WI38 (cell line): ENCODE results near the gene YOD1.

Experiments used
- H3K4me3 ChIP-seq: 2 replicates; pipeline ENCODE4 v1.5.1; 2011; ENCODE audit warnings: low read depth, mild to moderate bottlenecking, control low read depth, low read length
- CTCF ChIP-seq: IDR thresholded peaks from 2 replicates; pipeline ENCODE4 v1.5.1; 2012; ENCODE audit warnings: low read depth, mild to moderate bottlenecking, control low read depth, low read length

Gene YOD1

GRCh38 chr1:207051191-207051943 is at the start of gene YOD1:
Gene YOD1 (minus strand): TSS chr1:207051208. CDS start chr1:207051030, 178 bp downstream.
- H3K4me3 ChIP-seq = peak within 1 kb of the TSS; percentile 89
- no peak for TF ChIP-seq CTCF

- H3K4me3 ChIP-seq = no peak overlapping the region
- no peak for TF ChIP-seq CTCF
These were observed 46.9 kb upstream of the YOD1 start for GRCh38 chr1:207097871-207098324.

- H3K4me3 ChIP-seq = no peak overlapping the region
- no peak for TF ChIP-seq CTCF
These were observed 42.9 kb upstream of the YOD1 start for GRCh38 chr1:207093944-207094343.

GRCh38 chr1:207091200-207091908 is 40.3 kb upstream of the YOD1 start:
- no peak overlapping the region for H3K4me3 ChIP-seq
- TF ChIP-seq CTCF = no peak

GRCh38 chr1:207089627-207090355 is 38.8 kb upstream of the YOD1 start:
- no peak for TF ChIP-seq CTCF

GRCh38 chr1:207088701-207089626 is 38.0 kb upstream of the YOD1 start, which contains the start of gene C4BPB:
Gene C4BPB (plus strand): TSS chr1:207088860. CDS start chr1:207089532, 672 bp downstream.
- H3K4me3 ChIP-seq = no peak within 1 kb of the TSS
- TF ChIP-seq CTCF = no peak

More at GRCh38 chr1:207089627-207090355, 38.8 kb upstream of the YOD1 start:
- H3K4me3 ChIP-seq = no peak overlapping the region
